Activated B cell treated with CpG ODN at 0.5 μM for 24 hours (primary cell): ENCODE measurements around the gene CACNA2D3. TPM values are rescaled to one million over a fixed set of nuclear protein-coding genes. Genes with fewer than 3 reads are reported as not detected.

Source experiments
- ATAC-seq: fragments of 200-7000 bp; cut with Tn5 transposase; one replicate; pipeline ENCODE4 v1.10.0; 2021; ENCODE audit warnings: low read depth, mild to moderate bottlenecking, moderate library complexity
- CTCF ChIA-PET: fragments of 350-600 bp; sonication (Branson Sonifier 250); formaldehyde crosslinking; loops from one replicate; lab custom pipeline; 2021; ENCODE audit warnings: antibody characterized with exemption; lab: Charles Lee
- POLR2A ChIA-PET: fragments of 350-600 bp; sonication (Branson Sonifier 250); formaldehyde crosslinking; loops from one replicate; lab custom pipeline; 2021; ENCODE audit warnings: antibody characterized with exemption; lab: Charles Lee
- DNase-seq: peaks from one replicate; pipeline ENCODE4 v3.0.0; 2022
- H3K27ac Mint-ChIP-seq: one replicate; pipeline ENCODE4 v1.8.0; 2020; ENCODE audit warnings: mixed read lengths
- H3K27me3 Mint-ChIP-seq: one replicate; pipeline ENCODE4 v1.8.0; 2021; ENCODE audit warnings: mixed read lengths
- H3K36me3 Mint-ChIP-seq: one replicate; pipeline ENCODE4 v1.8.0; 2021; ENCODE audit warnings: low read depth, mixed read lengths
- H3K4me1 Mint-ChIP-seq: one replicate; pipeline ENCODE4 v1.8.0; 2021; ENCODE audit warnings: mixed read lengths
- H3K4me3 Mint-ChIP-seq: one replicate; pipeline ENCODE4 v1.8.0; 2020; ENCODE audit warnings: mild to moderate bottlenecking, mixed read lengths
- H3K9me3 Mint-ChIP-seq: one replicate; pipeline ENCODE4 v1.8.0; 2020; ENCODE audit warnings: mixed read lengths
- CTCF ChIP-seq: fragments of 200-600 bp; IDR thresholded peaks from one replicate; pipeline ENCODE4 v1.8.0; 2022; ENCODE audit warnings: antibody characterized with exemption, mild to moderate bottlenecking
- intact Hi-C: fragments of 100-400 bp; cut with micrococcal nuclease; formaldehyde crosslinking; loops from one replicate; pipeline ENCODE4 v1.15.1; 2024
- total RNA-seq: library from RNA; stranded (reverse); gene quantifications from 2 replicates; pipeline ENCODE4 v1.2.3, GENCODE V29; 2022

The CACNA2D3 gene
- total RNA-seq, 1 donor from 2014 or later = not detected

- no peaks in the 10 kb centered on the region for H3K36me3 Mint-ChIP-seq
- no peaks in the 10 kb centered on the region for H3K4me1 Mint-ChIP-seq
- TF ChIP-seq CTCF = no peak
- ATAC-seq (no peak), DNase-seq (no peak)
- ChIA-PET CTCF (no interaction called here), POLR2A (no interaction called here)
- H3K27me3 Mint-ChIP-seq = no peaks in the 10 kb centered on the region
- intact Hi-C loops = no loop called here
- H3K4me3 Mint-ChIP-seq = no peak overlapping the region
- H3K27ac Mint-ChIP-seq = no peak overlapping the region
- no peaks in the 10 kb centered on the region for H3K9me3 Mint-ChIP-seq
These were observed 65.9 kb downstream of the CACNA2D3 start for GRCh38 chr3:54188176-54188791.

- TF ChIP-seq CTCF = no peak
- POLR2A ChIA-PET = no interaction called here
- DNase-seq (no peak), ATAC-seq (no peak)
- CTCF ChIA-PET = no interaction called here
- H3K4me3 Mint-ChIP-seq = no peak overlapping the region
- intact Hi-C loops = no loop called here
- H3K9me3 Mint-ChIP-seq = no peaks in the 10 kb centered on the region
- H3K4me1 Mint-ChIP-seq = no peaks in the 10 kb centered on the region
- no peak overlapping the region for H3K27ac Mint-ChIP-seq
- no peaks in the 10 kb centered on the region for H3K36me3 Mint-ChIP-seq
- no peaks in the 10 kb centered on the region for H3K27me3 Mint-ChIP-seq
These were observed 68.9 kb downstream of the CACNA2D3 start for GRCh38 chr3:54191220-54191619.

DNA sequence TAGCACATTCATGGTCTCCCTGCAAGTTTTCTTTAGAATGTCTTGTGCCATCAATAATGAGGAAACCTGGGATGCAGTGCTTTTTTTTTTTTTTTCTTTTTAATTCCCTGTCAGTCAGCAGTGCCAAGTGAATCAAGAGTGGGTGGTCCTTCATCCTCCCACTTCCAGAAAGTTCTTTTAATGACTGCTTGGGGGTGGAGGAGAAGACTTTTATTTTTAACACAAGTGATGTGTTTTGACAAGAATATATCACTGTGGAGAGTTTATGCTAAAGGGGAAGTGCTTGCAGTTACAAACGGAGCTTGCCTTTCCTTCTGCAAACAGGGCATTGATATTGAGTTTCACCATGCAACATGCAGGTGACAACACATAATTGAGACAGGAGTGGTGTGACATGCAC lies 69.7 kb downstream of the CACNA2D3 start:
- H3K4me1 Mint-ChIP-seq = no peaks in the 10 kb centered on the region
- TF ChIP-seq CTCF = no peak
- no peak for DNase-seq
- H3K27ac Mint-ChIP-seq = no peak overlapping the region
- H3K36me3 Mint-ChIP-seq = no peaks in the 10 kb centered on the region
- ATAC-seq = no peak
- POLR2A ChIA-PET = no interaction called here
- H3K27me3 Mint-ChIP-seq = no peaks in the 10 kb centered on the region
- CTCF ChIA-PET = no interaction called here
- H3K9me3 Mint-ChIP-seq = no peaks in the 10 kb centered on the region
- intact Hi-C loops = no loop called here
- no peak overlapping the region for H3K4me3 Mint-ChIP-seq

DNA sequence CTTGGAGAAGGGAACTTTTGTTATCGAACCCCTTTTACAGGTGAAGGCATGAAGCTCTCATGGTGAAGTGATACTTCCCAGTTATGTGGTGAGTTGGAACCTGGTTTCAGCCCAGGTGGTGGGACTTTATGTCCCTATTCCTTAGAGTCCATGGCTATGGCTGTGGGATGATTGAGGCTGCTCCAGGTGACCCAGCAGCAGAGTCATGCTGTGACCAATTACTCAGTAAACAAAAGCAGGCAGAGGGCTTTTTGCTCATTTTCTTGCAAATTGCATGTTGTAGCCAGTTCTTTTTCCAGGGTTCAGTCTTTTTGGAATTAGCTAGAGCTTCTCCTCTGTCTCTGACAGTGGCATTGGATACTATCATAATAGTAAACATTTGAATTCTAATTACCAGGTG lies 70.7 kb downstream of the CACNA2D3 start:
- H3K36me3 Mint-ChIP-seq = no peaks in the 10 kb centered on the region
- no peak for DNase-seq
- H3K4me3 Mint-ChIP-seq = no peak overlapping the region
- ChIA-PET POLR2A (no interaction called here), CTCF (no interaction called here)
- no peak overlapping the region for H3K27ac Mint-ChIP-seq
- intact Hi-C loops = no loop called here
- H3K4me1 Mint-ChIP-seq = no peaks in the 10 kb centered on the region
- no peaks in the 10 kb centered on the region for H3K27me3 Mint-ChIP-seq
- H3K9me3 Mint-ChIP-seq = no peaks in the 10 kb centered on the region
- no peak for TF ChIP-seq CTCF
- ATAC-seq = no peak

DNA sequence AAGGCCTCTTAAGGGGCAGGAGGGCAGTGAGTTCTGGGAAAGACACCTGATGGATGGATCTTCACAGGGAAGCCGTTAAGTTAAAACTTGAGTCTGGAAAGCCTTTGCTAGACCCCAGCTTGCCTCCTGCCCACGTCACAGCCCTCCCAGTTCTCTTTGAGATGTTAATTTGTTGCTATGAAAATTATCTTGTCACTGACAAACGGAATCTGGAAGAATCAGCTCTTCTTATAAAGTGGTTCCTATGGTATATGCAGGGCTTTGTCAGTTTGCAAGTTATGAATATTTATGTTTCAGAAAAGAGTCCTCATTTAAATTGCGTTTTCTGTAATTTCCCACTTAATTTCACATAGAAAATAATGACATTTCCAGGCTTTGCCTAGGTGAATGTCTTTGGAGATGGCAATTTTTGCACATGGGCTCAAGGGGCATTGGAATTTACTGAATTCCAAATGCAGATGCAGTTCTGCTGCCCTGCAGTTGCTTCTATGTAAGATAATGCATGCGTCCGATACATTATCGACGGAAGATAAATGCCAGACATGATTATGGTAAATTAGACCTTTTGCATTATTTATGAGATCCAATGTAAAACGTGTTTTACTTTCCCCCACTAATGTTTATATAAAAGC lies 74.1 kb downstream of the CACNA2D3 start:
- no peak overlapping the region for H3K4me3 Mint-ChIP-seq
- CTCF ChIA-PET = no interaction called here
- intact Hi-C loops = no loop called here
- H3K4me1 Mint-ChIP-seq = no peaks in the 10 kb centered on the region
- DNase-seq (no peak), ATAC-seq (no peak)
- no peaks in the 10 kb centered on the region for H3K9me3 Mint-ChIP-seq
- H3K27me3 Mint-ChIP-seq = no peaks in the 10 kb centered on the region
- H3K27ac Mint-ChIP-seq = no peak overlapping the region
- POLR2A ChIA-PET = no interaction called here
- no peak for TF ChIP-seq CTCF
- H3K36me3 Mint-ChIP-seq = no peaks in the 10 kb centered on the region
